ENCODE data around the gene GUCY1A1. TPM values are rescaled to one million over a fixed set of nuclear protein-coding genes. Genes with fewer than 3 reads are reported as not detected.

The GUCY1A1 gene
- total RNA-seq, 1 donor: 0.43 TPM

DNA sequence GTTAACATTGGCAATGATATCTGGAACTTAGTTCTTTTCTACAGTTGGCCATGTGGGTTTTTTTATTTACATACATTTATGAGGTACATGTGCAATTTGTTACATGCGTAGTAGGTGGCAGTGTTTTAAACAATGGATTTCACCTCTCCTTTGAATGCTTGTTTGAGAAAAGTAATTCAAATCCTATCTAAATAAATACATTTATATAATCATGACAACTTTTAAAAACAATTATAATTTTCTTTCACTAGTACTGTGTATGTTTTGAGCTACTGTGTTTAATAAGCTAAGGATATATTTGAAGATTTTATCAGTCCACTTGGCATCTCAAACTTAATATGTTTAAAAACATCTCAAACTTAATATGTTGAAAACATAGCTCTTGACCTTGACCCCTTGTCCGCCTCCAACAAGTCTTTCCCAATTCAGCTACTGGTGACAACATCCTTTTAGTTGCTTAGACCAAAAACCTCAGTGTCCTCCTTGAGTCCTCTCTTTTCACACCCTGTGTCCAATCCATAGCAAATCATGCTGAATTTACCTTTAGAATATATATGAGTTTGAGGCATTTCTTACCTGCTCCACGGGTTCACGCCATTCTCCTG, 106.7 kb downstream of the GUCY1A1 start:
- H3K4me3 ChIP-seq (ENCODE audit: low read depth, low read length): no peak overlapping the region
- TF ChIP-seq, protein P1, sequence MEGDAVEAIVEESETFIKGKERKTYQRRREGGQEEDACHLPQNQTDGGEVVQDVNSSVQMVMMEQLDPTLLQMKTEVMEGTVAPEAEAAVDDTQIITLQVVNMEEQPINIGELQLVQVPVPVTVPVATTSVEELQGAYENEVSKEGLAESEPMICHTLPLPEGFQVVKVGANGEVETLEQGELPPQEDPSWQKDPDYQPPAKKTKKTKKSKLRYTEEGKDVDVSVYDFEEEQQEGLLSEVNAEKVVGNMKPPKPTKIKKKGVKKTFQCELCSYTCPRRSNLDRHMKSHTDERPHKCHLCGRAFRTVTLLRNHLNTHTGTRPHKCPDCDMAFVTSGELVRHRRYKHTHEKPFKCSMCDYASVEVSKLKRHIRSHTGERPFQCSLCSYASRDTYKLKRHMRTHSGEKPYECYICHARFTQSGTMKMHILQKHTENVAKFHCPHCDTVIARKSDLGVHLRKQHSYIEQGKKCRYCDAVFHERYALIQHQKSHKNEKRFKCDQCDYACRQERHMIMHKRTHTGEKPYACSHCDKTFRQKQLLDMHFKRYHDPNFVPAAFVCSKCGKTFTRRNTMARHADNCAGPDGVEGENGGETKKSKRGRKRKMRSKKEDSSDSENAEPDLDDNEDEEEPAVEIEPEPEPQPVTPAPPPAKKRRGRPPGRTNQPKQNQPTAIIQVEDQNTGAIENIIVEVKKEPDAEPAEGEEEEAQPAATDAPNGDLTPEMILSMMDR (IDR thresholded peaks at IDR 0.05; ENCODE audit: insufficient read depth, low read depth, low read length): no peak
- DNase-seq (ENCODE audit: low read depth): peak; percentile 63

DNA sequence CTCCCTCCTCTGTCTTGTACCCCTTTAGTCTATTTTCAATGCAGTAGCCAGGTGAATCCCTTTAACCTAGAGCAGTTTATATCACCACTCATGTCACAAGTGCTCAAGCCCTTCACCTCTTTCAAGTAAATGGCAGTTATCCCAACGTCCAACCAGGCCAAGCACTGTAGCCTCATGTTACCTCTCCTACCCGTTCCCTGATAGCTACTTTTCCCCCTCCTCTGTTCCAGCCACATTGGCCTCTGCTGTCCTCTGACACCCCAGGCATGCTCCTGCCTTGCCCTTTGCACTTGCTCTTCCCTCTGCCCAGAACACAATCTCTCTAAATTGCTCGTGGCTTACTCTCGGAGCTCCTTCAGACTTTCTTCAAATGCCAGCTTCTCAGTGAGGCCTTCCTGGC, 107.4 kb downstream of the GUCY1A1 start:
- no peak for DNase-seq (ENCODE audit: low read depth)
- TF ChIP-seq, protein P1 (IDR thresholded peaks at IDR 0.05; ENCODE audit: insufficient read depth, low read depth, low read length): no peak

DNA sequence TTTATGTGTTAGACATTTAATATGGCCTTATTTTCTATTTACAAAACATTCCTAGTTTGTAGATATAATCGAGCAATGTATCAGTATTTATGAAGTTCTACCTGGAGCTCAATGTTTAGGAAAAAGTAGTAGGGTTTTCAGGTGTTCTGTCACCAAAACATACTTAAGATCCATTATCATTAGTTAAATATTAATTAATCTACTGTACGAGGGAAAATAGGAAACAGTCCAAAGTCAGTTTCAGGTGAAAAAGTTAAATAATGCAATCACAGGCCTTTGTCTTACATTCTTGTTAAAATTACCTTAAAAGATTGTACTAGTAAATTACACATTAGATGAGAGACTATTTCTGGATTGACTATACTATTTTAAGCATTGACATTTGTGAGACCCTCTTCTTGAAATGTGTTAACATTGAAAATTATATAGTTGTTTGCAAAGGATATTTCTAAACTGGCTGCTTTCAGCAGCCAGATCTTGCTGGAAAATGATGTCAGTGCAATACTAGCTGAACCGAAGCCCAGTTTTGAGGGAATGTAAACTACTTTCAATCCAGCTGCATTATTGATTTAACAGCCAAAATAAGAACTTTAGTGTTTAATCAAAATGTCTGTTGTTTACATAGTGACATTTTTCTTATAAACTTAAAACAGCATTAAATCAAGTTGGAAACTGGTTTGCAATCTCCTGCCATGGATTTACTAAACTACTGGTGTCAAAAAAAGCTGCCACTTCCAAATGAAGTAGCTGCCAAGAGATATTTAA, 111.5 kb downstream of the GUCY1A1 start:
- peak; percentile 70 for DNase-seq (ENCODE audit: low read depth)
- no peak overlapping the region for H3K4me3 ChIP-seq (ENCODE audit: low read depth, low read length)
- TF ChIP-seq, protein P1 (IDR thresholded peaks at IDR 0.05; ENCODE audit: insufficient read depth, low read depth, low read length): no peak

More for the DNA sequence above, 107.4 kb downstream of the GUCY1A1 start:
- H3K4me3 ChIP-seq (ENCODE audit: low read depth, low read length): no peak overlapping the region

DNA sequence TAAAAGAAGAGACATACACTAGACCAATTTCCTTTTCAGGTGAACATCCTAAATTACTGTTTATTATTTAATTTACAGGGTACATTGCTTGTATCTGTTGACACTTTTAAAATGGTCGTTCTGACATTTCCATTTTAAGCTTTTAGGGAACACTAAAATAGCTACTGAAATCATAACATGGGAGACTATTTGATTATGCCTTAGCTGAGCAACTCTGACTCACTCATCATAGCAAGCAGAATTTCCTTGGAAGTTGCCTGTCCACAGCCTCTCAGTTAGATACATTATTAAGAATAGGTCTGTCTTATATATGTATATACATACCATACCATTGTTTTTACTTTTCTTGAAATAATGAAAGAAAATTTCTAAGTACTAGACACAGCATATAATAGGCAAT, 114.1 kb downstream of the GUCY1A1 start:
- peak; percentile 14 for DNase-seq (ENCODE audit: low read depth)
- no peak overlapping the region for H3K4me3 ChIP-seq (ENCODE audit: low read depth, low read length)
- TF ChIP-seq, protein P1 (IDR thresholded peaks at IDR 0.05; ENCODE audit: insufficient read depth, low read depth, low read length): no peak

DNA sequence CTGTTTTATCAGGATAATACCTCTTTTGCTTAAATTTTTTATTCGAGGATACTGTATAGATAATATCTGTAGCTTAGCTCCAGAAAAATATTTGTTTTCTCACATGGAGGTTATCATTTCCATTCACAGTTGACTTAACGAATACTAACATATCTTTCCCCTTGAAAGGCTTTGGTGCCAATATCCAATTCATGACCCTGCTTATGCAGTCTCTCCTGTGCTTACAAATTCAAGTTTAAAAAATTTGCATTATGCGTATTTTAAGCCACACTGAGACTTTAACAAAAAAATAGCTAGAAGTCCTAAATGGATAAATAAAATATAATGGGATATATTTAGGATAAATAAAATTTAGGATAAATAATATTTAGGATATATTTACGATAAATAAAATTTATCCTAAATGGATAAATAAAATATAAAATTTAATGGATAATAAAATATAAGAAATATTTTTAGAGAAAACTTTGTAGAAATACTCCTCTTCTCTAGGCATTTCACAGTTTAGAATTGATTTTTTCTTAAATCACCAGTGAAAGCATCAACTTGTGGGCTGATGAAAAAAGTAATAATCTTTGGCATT, 114.7 kb downstream of the GUCY1A1 start:
- no peak for DNase-seq (ENCODE audit: low read depth)
- H3K4me3 ChIP-seq (ENCODE audit: low read depth, low read length): no peak overlapping the region
- TF ChIP-seq, protein P1 (IDR thresholded peaks at IDR 0.05; ENCODE audit: insufficient read depth, low read depth, low read length): no peak

Other genes starting within 250 kb of the GUCY1A1 start
- gene GUCY1B1, start 92.2 kb downstream of the GUCY1A1 start, total RNA-seq: 1.7 and 1.9 TPM in 2 replicates
- not detected in 2 replicates for gene ASIC5, start 199.4 kb downstream of the GUCY1A1 start, total RNA-seq
- 2.2 and 4.2 TPM in 2 replicates for gene TDO2, start 236.8 kb downstream of the GUCY1A1 start, total RNA-seq